GM12874 (cell line): Measurements from ENCODE around the gene CACFD1.

Source experiments
- CTCF ChIP-seq: IDR thresholded peaks from 2 replicates; pipeline ENCODE4 v1.5.1; 2011; ENCODE audit warnings: low read depth, mild to moderate bottlenecking, control low read depth, low read length, moderate library complexity; ENCODE audit not compliant: insufficient read depth

Gene CACFD1

GRCh38 chr9:133499892-133500270, 40.1 kb downstream of the CACFD1 start:
- no peak for TF ChIP-seq CTCF

GRCh38 chr9:133502112-133502511, 42.3 kb downstream of the CACFD1 start:
- no peak for TF ChIP-seq CTCF

- no peak for TF ChIP-seq CTCF
Measured at GRCh38 chr9:133505186-133505830, 45.5 kb downstream of the CACFD1 start.

- no peak for TF ChIP-seq CTCF
Measured at GRCh38 chr9:133505901-133506652, 46.3 kb downstream of the CACFD1 start.

- no peak for TF ChIP-seq CTCF
Measured at GRCh38 chr9:133506653-133507038, 46.9 kb downstream of the CACFD1 start.

GRCh38 chr9:133507246-133507965, 47.6 kb downstream of the CACFD1 start:
- TF ChIP-seq CTCF, result no peak

- TF ChIP-seq CTCF, result no peak
Measured at GRCh38 chr9:133508046-133508445, 48.3 kb downstream of the CACFD1 start.
